Body of pancreas (tissue), 4 donors: ENCODE measurements around the gene CDR2L.

ENCODE experiments used
- POLR2A ChIP-seq, 3 donors: fragments of 450-650 bp; IDR thresholded peaks; one replicate each; pipeline ENCODE4 v1.6.1; 2016; ENCODE audit warnings: antibody characterized with exemption in 3 of 3, mild to moderate bottlenecking in 2 of 3
- TF ChIP-seq, protein P1 (sequence below), 7 experiments: fragments of 450-650 bp in 4 of 7; fragments of 200-600 bp in 3 of 7; sonication (generic) in 3 of 7; IDR thresholded peaks; one replicate each; pipeline ENCODE4 v1.5.1; 2016 to 2019; ENCODE audit warnings: antibody characterized with exemption in 7 of 7

DNA sequence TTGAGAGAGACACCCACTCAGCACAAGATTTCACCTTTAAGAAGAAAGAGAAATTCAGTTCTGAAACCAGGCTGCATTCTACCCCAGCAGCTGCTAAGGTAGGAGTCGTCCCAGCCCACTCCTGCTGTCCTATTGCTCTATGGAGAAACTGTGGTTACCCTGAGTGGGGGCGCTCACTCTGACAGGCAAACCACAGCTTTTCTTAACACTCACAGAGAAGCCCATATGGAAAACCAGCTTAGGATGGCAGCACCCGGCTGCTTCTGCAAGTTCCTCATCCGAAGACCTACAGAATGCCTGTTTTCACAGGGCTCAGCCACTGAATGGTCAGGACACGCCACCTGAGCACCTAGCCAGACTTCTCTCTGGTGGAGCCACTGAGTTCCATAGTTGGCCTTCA lies 51.8 kb downstream of the CDR2L start:
- TF ChIP-seq, protein P1, sequence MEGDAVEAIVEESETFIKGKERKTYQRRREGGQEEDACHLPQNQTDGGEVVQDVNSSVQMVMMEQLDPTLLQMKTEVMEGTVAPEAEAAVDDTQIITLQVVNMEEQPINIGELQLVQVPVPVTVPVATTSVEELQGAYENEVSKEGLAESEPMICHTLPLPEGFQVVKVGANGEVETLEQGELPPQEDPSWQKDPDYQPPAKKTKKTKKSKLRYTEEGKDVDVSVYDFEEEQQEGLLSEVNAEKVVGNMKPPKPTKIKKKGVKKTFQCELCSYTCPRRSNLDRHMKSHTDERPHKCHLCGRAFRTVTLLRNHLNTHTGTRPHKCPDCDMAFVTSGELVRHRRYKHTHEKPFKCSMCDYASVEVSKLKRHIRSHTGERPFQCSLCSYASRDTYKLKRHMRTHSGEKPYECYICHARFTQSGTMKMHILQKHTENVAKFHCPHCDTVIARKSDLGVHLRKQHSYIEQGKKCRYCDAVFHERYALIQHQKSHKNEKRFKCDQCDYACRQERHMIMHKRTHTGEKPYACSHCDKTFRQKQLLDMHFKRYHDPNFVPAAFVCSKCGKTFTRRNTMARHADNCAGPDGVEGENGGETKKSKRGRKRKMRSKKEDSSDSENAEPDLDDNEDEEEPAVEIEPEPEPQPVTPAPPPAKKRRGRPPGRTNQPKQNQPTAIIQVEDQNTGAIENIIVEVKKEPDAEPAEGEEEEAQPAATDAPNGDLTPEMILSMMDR (IDR thresholded peaks at IDR 0.05) = no peak
- TF ChIP-seq POLR2A (IDR thresholded peaks at IDR 0.05) = no peak
